T-helper 2 cell (primary cell): ENCODE data around the gene ENOX1.

Experiments used
- DNase-seq, 5 experiments: peaks; one replicate each; pipeline versions ENCODE4 v3.0.0 to v3.0.0-alpha.2; 2012 to 2022

ENOX1 gene

DNA sequence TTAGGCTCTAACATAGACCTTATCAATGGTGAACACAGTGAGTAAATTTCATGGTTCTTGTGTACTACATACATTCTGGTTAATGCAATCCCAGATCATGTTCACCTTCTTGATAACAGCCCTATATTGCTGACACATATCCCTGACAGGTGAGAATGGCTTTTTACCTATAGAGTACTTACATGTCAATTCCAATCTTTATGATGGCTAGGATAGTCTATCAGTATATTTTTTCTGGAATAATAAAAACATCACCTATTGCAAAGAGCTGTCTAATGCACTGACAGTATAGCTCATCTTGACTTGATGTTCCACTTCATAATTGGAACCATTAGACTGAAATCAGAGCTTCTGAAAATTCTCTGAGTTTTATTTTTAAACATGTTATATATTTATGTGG lies 199.4 kb downstream of the ENOX1 start:
- no peak for DNase-seq

DNA sequence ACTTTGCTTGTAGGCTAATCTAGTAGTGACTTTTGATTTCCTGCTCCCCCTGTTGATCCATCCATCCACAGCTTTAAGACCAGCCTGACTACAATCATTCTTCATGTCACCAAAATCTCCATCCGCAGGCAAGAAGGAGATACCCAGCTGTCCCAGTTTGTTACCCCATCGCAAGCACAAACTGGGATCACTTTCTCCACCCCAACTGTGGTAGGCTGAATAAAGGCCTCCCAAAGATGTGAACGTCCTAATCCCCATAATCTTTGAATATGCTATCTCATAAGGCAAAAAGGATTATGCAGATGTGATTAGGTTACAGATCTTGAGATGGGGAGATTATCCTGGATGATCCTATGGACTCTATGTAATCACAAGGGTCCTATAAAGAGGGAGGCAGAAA lies 202.0 kb downstream of the ENOX1 start:
- DNase-seq = no peak

GRCh38 chr13:43583321-43583720 lies 203.5 kb downstream of the ENOX1 start:
- DNase-seq = no peak

- DNase-seq = no peak
Observed at GRCh38 chr13:43580280-43580679, 206.5 kb downstream of the ENOX1 start.

- DNase-seq = no peak
Observed at GRCh38 chr13:43579321-43579720, 207.5 kb downstream of the ENOX1 start.

DNA sequence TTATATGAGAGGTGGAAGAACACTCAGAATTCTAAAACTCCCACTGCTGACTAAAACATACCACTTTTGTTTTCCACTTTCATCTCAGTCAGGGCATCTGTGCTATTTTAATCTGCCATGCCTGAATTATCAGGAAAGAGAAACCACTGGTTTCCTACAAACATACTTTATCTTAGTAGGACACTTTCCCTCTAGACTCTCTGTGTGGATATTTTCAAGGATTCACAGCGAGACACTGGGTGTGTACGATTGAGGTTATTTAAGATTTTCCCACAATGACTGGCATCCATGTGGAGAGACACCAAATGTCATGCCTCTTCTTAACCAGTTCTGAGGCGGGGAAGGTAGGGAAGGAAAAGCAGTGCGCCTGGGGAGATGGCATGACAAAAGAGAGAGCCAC lies 212.2 kb downstream of the ENOX1 start:
- DNase-seq = no peak

- DNase-seq = no peak
Observed at GRCh38 chr13:43573802-43574514, 212.8 kb downstream of the ENOX1 start.

- DNase-seq = no peak
Observed at GRCh38 chr13:43573361-43573740, 213.4 kb downstream of the ENOX1 start.

DNA sequence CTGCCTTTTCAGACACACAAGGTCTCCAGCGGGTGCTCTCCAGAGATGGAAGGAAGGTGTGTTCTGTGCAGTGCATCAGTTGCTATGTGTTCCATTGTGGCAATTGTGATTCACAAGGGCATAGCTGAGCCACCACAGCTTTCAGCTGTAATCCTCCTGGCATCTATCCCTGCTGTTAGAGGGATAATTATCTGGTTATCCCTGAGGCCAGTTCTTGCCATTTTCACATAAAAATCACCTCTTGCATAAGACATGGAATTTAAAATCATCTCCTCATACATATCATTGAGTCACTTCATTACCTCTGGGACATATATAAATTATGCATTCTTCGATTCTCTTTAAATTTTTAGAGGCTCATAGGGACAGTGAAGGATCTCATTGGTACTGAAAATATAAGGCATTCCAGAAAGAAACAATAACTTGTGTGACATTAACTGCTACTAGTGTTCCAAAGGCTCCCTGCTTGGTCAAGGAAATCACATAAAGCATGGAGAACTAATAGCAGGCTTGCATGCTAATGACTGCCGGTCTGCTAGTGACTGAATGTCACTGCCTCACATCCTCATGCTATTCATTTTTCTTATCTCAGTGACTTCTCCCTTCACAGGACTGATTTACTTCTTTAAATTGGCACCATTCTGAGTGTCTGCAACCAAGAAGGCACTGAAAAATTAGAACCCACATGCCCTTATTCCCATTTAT lies 214.0 kb downstream of the ENOX1 start:
- DNase-seq = no peak

DNA sequence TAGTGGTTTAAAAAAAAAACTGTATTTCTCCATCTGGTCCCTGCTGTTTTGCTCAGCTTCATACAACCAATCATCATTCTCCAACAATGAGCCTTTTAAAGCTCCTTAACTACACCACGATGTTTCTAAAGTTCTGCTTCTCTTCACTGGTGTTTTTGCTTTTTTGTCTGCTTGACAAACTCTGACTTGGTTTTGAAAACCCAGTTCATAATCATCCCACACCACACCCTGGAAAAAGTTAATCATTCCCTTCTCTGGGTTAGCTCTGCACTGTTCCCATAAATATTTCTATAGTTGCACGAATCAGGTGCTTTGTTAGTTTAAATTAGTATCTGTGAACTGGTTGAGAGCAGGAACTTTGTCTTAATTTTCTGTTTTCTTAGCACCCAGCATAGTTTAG lies 217.1 kb downstream of the ENOX1 start:
- no peak for DNase-seq

GRCh38 chr13:43567608-43568007 lies 219.2 kb downstream of the ENOX1 start:
- no peak for DNase-seq

DNA sequence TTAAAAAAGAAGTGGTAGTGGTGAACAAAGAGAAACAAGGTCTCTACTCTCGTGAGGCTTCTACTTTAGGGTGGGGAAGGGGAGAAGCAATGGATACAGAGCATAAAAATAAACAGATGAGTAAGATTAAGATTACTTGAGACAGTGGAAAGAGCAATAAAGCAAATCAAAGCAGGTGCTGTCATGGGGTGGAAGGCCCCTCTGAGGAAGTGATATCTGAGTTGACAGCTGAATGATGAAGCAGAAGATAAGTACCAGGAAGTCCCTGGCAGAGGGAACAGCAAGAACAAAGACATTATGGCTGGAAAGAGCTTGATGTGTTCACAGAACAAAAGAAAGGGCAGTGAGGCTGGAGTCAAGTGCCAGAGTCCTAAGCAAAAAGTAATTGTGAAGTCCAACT lies 221.8 kb downstream of the ENOX1 start:
- DNase-seq = no peak

- DNase-seq = no peak
Observed at GRCh38 chr13:43561081-43561480, 225.7 kb downstream of the ENOX1 start.

GRCh38 chr13:43558939-43559338 lies 227.8 kb downstream of the ENOX1 start:
- no peak for DNase-seq

GRCh38 chr13:43558326-43558725 lies 228.4 kb downstream of the ENOX1 start:
- DNase-seq = no peak

DNA sequence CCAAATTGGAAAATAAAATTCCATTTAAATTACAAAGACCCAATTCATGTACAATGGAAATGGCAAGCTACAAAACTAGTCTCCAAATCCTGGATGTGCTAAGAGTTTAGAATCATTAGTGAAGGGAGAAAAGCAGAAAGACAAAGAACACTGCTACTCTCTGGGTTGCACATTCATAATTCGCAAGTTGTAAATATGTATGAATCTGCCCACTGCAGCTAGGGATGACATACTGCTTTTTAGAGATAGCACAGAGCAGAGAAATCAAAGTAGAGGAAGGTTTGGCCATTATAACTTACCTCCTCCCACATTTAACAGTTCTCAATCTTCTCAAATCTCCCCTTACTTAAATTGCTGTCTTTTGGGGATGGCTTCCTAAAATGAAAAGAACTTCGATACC lies 231.1 kb downstream of the ENOX1 start:
- DNase-seq = no peak

GRCh38 chr13:43551897-43552456 lies 234.8 kb downstream of the ENOX1 start:
- DNase-seq = no peak

DNA sequence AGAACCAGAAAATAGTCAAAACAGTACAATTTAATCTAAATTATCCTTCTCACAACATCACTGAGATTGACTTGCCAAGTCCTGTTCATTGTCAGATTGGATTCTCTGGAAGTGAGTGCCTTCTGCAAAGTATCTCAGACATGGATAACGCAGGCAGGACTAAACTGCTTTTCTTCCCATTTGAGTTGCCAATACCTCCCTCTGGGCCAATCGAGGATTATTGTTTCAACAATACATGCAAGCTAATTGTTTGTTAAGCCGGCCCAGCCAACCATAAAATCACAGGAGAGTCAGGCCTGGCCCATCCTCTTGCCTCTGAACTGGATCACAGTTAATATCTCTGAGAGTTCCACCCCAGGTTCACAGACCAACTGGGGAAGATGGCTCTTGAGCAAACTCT lies 240.0 kb downstream of the ENOX1 start:
- no peak for DNase-seq

DNA sequence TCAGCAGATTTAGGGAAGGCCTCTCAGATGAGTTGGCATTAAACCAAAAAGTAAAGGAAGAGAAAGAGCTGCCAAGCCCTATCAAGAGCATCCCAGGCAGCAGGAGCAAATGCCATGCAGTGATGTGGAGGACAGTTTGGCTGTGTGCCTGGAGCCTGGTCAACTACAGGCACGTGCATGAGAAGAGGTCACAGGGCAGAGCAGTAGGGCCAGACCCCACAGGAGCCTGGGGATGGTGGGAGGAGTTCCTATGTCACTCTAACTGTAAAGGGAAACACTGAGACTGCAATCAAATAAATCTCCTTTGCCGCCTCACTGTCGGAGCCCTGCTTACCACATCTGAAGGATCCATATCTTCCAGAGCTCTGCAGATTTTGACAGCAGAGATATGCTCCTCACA lies 240.5 kb downstream of the ENOX1 start:
- no peak for DNase-seq

DNA sequence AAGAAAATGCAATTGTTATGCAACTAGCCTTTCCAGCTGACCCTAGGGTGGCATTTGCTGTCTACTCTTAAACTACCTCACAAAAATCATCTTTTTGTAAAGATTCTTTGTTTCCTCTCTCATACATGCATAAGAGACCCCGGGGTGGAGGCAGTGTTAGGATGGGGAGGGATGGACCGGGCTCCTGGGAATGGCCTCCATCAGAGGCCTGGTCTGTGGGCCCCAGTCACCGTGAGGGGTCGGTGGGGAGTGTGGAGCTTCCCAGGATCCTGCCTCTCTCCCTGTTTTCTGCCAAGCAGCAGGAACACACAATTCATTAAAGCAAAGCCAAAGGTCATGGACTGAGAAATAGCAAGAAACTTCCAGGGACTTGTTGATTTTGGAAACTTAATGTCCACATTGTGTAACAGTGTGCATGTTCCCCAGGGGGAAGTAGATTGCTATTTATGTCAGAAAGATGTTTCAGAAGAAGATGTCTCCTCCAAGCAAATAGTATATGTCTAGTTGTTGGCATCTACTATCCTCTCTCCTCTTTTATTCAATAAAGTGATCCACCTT lies 241.4 kb downstream of the ENOX1 start:
- DNase-seq = no peak

DNA sequence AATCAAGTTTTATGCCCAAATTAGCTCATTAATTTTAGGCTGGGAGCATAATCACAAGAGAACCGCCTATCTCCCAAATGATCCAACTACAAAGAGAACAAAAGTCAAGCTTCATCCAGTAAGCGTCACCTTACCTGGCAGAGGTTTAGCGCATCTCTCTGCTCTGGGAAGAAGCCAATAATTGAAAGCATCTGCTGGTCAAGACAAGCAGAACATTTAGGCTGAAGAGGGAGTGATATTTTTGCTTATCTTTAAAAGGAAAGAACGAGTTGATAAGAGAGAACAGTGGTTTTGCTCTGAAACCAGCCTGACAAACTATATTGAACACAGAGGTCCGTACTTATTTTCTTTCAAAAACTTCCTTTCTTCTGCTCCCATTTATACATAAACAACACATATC lies 242.1 kb downstream of the ENOX1 start:
- DNase-seq = no peak

- DNase-seq = no peak
Observed at GRCh38 chr13:43544011-43544410, 242.8 kb downstream of the ENOX1 start.

DNA sequence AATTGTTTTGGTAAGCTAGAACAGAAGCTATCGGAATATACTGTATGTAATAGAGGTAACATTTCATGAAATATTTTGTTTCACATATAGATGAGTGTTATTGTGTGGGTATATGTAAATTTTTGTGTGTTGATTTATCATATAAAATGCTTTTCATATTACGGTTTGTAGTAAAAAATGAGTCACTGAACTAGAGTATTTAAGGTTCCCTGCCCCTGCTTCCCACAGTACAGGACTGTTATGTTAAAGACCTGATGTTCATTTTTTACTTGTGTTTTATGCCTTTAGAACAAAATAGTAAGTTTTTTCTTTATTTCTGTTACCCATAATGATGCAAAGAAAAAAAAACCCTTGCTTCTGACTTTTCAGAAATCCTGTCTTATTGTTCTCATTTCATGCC lies 243.4 kb downstream of the ENOX1 start:
- no peak for DNase-seq

DNA sequence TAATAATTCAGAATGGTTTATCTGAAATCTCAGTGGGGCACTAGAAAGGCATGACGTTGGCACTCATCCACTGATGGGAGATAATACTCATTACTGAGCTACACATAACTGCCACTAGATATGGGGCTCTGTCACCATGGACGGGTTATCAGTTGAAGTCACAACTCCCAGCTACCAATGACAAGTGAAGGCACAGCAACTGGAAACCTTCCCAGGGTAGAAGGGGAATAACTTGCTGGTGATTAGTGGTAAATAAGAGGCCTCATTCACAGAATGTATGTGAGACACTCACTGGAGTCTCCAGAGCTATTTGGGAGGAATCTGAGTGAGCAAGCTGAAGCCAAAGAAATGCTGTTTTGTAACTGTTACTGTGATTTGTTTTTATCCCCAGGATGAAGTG lies 249.6 kb downstream of the ENOX1 start:
- no peak for DNase-seq
